HFFc6 (cell line): ENCODE results near the gene OR13J1. TPM values are rescaled to one million over a fixed set of nuclear protein-coding genes. Genes with fewer than 3 reads are reported as not detected.
"Not testable (repeated sequence)": the region's sequence is repeated elsewhere in the genome, so short reads cannot be mapped to it uniquely, and the experiment has no call there.

Source experiments
- DNase-seq: peaks from one replicate; pipeline ENCODE4 v3.0.0-alpha.2; 2018
- H3K27ac Mint-ChIP-seq: 2 replicates; pipeline ENCODE4 v1.8.0; 2020; ENCODE audit warnings: mild to moderate bottlenecking, mixed read lengths
- H3K27me3 Mint-ChIP-seq: 2 replicates; pipeline ENCODE4 v1.8.0; 2021; ENCODE audit warnings: mild to moderate bottlenecking, moderate library complexity, mixed read lengths; ENCODE audit not compliant: insufficient read depth
- H3K36me3 Mint-ChIP-seq: 2 replicates; pipeline ENCODE4 v1.8.0; 2021; ENCODE audit warnings: low read depth, mixed read lengths
- H3K4me1 Mint-ChIP-seq: 2 replicates; pipeline ENCODE4 v1.8.0; 2020; ENCODE audit warnings: low read depth, mixed read lengths
- H3K4me3 Mint-ChIP-seq: 2 replicates; pipeline ENCODE4 v1.8.0; 2020; ENCODE audit warnings: mild to moderate bottlenecking, moderate library complexity, mixed read lengths
- H3K9me3 Mint-ChIP-seq: 2 replicates; pipeline ENCODE4 v1.8.0; 2020; ENCODE audit warnings: mild to moderate bottlenecking, mixed read lengths
- CTCF ChIP-seq: fragments of 200-600 bp; sonication (generic); IDR thresholded peaks from 2 replicates; pipeline ENCODE4 v1.5.0; 2021; ENCODE audit warnings: antibody characterized with exemption, mild to moderate bottlenecking
- total RNA-seq, 6 experiments: library from RNA; stranded (reverse); fragmentation: NEBNext Ultra II Directional; extraction: Animal tissue kit (Norgen Biotek cat#: 25700); gene quantifications; 2 replicates in 1 of 6; 3 replicates in 5 of 6; pipeline ENCODE4 v1.2.3, GENCODE V29; 2021

OR13J1 gene
- total RNA-seq, 6 experiments from 2014 or later = not detected

- no peak for TF ChIP-seq CTCF
- no peak overlapping the region for H3K27ac Mint-ChIP-seq
- no peak for DNase-seq
- H3K36me3 Mint-ChIP-seq = no peaks in the 10 kb centered on the region
- H3K4me1 Mint-ChIP-seq = peaks cover 27% of the 10 kb centered on the region
- H3K27me3 Mint-ChIP-seq = peaks cover 2% of the 10 kb centered on the region
- no peak overlapping the region for H3K4me3 Mint-ChIP-seq
- no peaks in the 10 kb centered on the region for H3K9me3 Mint-ChIP-seq
These were observed 44.2 kb upstream of the OR13J1 start for GRCh38 chr9:35914301-35914807.

GRCh38 chr9:35913429-35913828 is 43.2 kb upstream of the OR13J1 start:
- H3K4me3 Mint-ChIP-seq, H3K36me3 Mint-ChIP-seq, H3K9me3 Mint-ChIP-seq, H3K27me3 Mint-ChIP-seq, H3K27ac Mint-ChIP-seq, DNase-seq: not testable (repeated sequence)
- peaks cover 26% of the 10 kb centered on the region for H3K4me1 Mint-ChIP-seq

- Mint-ChIP-seq H3K9me3 (no peaks in the 10 kb centered on the region), H3K4me3 (no peak overlapping the region), H3K27me3 (peaks cover 2% of the 10 kb centered on the region), H3K36me3 (no peaks in the 10 kb centered on the region), H3K27ac (no peak overlapping the region), H3K4me1 (peaks cover 31% of the 10 kb centered on the region)
- no peak for TF ChIP-seq CTCF
- no peak for DNase-seq
These were observed 42.7 kb upstream of the OR13J1 start for GRCh38 chr9:35912791-35913400.

GRCh38 chr9:35911690-35912089 is 41.5 kb upstream of the OR13J1 start:
- peaks cover 43% of the 10 kb centered on the region for H3K4me1 Mint-ChIP-seq
- DNase-seq = no peak

GRCh38 chr9:35910613-35911359 is 40.6 kb upstream of the OR13J1 start:
- peaks cover 52% of the 10 kb centered on the region for H3K4me1 Mint-ChIP-seq
- H3K4me3 Mint-ChIP-seq = no peak overlapping the region
- H3K27ac Mint-ChIP-seq = peak overlapping the region; percentile 79
- H3K27me3 Mint-ChIP-seq = peaks cover 2% of the 10 kb centered on the region
- TF ChIP-seq CTCF = peak; percentile 79
- H3K36me3 Mint-ChIP-seq = no peaks in the 10 kb centered on the region
- peak; percentile 39 for DNase-seq
- H3K9me3 Mint-ChIP-seq = no peaks in the 10 kb centered on the region

More at GRCh38 chr9:35911690-35912089, 41.5 kb upstream of the OR13J1 start:
- Mint-ChIP-seq H3K27me3 (peaks cover 2% of the 10 kb centered on the region), H3K9me3 (no peaks in the 10 kb centered on the region), H3K36me3 (no peaks in the 10 kb centered on the region), H3K4me3 (no peak overlapping the region), H3K27ac (no peak overlapping the region)
- TF ChIP-seq CTCF = no peak
